ENCODE results near the gene METTL13.

Gene METTL13

GRCh38 chr1:171844381-171844780 lies 62.9 kb downstream of the METTL13 start:
- Histone ChIP-seq H3K9me3 (ENCODE audit: severe bottlenecking) (no peaks in the 10 kb centered on the region), H3K36me3 (ENCODE audit: low read depth) (no peaks in the 10 kb centered on the region), H3K4me1 (ENCODE audit: insufficient read depth, poor library complexity, severe bottlenecking) (no peaks in the 10 kb centered on the region), H3K4me3 (ENCODE audit: severe bottlenecking) (no peak overlapping the region), H3K27me3 (ENCODE audit: insufficient read depth, poor library complexity, severe bottlenecking) (peaks cover 5% of the 10 kb centered on the region), H3K27ac (ENCODE audit: poor library complexity, severe bottlenecking) (no peak overlapping the region)
- ATAC-seq (ENCODE audit: low read depth) = no peak
- no peak for TF ChIP-seq CTCF (IDR thresholded peaks at IDR 0.05; ENCODE audit: poor library complexity, severe bottlenecking)
- DNase-seq (ENCODE audit: low spot score) = no peak

GRCh38 chr1:171845998-171846397 lies 64.5 kb downstream of the METTL13 start:
- H3K9me3 ChIP-seq (ENCODE audit: severe bottlenecking) = no peaks in the 10 kb centered on the region
- no peak overlapping the region for H3K27ac ChIP-seq (ENCODE audit: poor library complexity, severe bottlenecking)
- DNase-seq (ENCODE audit: low spot score) (no peak), ATAC-seq (ENCODE audit: low read depth) (no peak)
- TF ChIP-seq CTCF (IDR thresholded peaks at IDR 0.05; ENCODE audit: poor library complexity, severe bottlenecking) = no peak
- no peak overlapping the region for H3K4me3 ChIP-seq (ENCODE audit: severe bottlenecking)
- no peaks in the 10 kb centered on the region for H3K36me3 ChIP-seq (ENCODE audit: low read depth)
- H3K27me3 ChIP-seq (ENCODE audit: insufficient read depth, poor library complexity, severe bottlenecking) = peaks cover 5% of the 10 kb centered on the region
- H3K4me1 ChIP-seq (ENCODE audit: insufficient read depth, poor library complexity, severe bottlenecking) = no peaks in the 10 kb centered on the region

Measured in RWPE2 (cell line).